ENCODE data around the gene LCN6.

DNA sequence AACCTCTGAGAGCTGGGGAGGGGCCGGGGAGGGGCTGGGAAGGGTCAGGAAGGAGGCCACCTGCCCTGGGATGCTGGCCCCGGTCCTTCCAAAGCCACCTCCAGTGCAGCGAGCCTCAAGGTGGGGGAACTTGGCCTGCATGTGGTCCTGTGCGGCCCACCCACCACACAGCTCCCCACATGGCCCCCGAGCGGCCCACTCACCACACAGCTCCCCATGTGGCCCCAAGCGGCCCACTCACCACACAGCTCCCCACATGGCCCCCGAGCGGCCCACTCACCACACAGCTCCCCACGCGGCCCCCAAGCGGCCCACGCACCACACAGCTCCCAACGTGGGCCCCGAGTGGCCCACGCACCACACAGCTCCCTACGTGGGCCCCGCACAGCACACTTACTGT lies 3.6 kb downstream of the LCN6 start:
- TF ChIP-seq, protein P1, sequence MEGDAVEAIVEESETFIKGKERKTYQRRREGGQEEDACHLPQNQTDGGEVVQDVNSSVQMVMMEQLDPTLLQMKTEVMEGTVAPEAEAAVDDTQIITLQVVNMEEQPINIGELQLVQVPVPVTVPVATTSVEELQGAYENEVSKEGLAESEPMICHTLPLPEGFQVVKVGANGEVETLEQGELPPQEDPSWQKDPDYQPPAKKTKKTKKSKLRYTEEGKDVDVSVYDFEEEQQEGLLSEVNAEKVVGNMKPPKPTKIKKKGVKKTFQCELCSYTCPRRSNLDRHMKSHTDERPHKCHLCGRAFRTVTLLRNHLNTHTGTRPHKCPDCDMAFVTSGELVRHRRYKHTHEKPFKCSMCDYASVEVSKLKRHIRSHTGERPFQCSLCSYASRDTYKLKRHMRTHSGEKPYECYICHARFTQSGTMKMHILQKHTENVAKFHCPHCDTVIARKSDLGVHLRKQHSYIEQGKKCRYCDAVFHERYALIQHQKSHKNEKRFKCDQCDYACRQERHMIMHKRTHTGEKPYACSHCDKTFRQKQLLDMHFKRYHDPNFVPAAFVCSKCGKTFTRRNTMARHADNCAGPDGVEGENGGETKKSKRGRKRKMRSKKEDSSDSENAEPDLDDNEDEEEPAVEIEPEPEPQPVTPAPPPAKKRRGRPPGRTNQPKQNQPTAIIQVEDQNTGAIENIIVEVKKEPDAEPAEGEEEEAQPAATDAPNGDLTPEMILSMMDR (IDR thresholded peaks at IDR 0.05): no peak
- TF ChIP-seq POLR2A (IDR thresholded peaks at IDR 0.05) (no peak), POLR2AphosphoS5 (IDR thresholded peaks at IDR 0.05) (no peak)

Data from prostate gland (tissue), 2 donors.